A673 (cell line): ENCODE data around the gene BPIFA1. TPM values are rescaled to one million over a fixed set of nuclear protein-coding genes. Genes with fewer than 3 reads are reported as not detected.

ENCODE experiments used
- BruUV-seq: library from RNA; stranded (reverse); fragments of 400-500 nt; replicated peaks from 2 replicates; lab custom pipeline; 2021; lab: Mats Ljungman, UMichigan
- CTCF ChIA-PET: fragments of 300-600 bp; sonication (Branson Sonifier 250); formaldehyde crosslinking; loops from one replicate; lab custom pipeline; 2022; ENCODE audit warnings: antibody characterized with exemption; lab: Charles Lee
- POLR2A ChIA-PET: fragments of 300-600 bp; sonication (Branson Sonifier 250); formaldehyde crosslinking; loops from one replicate; lab custom pipeline; 2022; ENCODE audit warnings: antibody characterized with exemption; ENCODE audit not compliant: low non-redundant PET; lab: Charles Lee
- DNase-seq: peaks from one replicate; pipeline ENCODE4 v3.0.0-alpha.2; 2015; ENCODE audit warnings: low spot score
- H3K27ac ChIP-seq: fragments of 200-600 bp; sonication (generic); 2 replicates; pipeline ENCODE4 v1.5.1; 2016; ENCODE audit warnings: mixed run types, low read depth, mild to moderate bottlenecking, mixed read lengths, antibody characterized with exemption, low read length; ENCODE audit not compliant: poor library complexity, severe bottlenecking
- H3K27me3 ChIP-seq: fragments of 200-600 bp; sonication (generic); replicated peaks from 2 replicates; pipeline ENCODE4 v1.6.1; 2017; ENCODE audit warnings: mixed run types, low read depth, mild to moderate bottlenecking, mixed read lengths, antibody characterized with exemption, low read length; ENCODE audit not compliant: insufficient read depth, poor library complexity
- H3K36me3 ChIP-seq: fragments of 200-600 bp; sonication (generic); 2 replicates; pipeline ENCODE4 v1.6.1; 2016; ENCODE audit warnings: mixed run types, mild to moderate bottlenecking, mixed read lengths, antibody characterized with exemption, low read length; ENCODE audit not compliant: insufficient read depth, poor library complexity, severe bottlenecking
- H3K4me1 ChIP-seq: fragments of 200-600 bp; sonication (generic); 2 replicates; pipeline ENCODE4 v1.6.1; 2017; ENCODE audit warnings: mixed run types, mild to moderate bottlenecking, mixed read lengths, antibody characterized with exemption, low read length; ENCODE audit not compliant: insufficient read depth, poor library complexity, severe bottlenecking
- H3K4me3 ChIP-seq: fragments of 200-600 bp; sonication (generic); 2 replicates; pipeline ENCODE4 v1.5.1; 2016; ENCODE audit warnings: low read depth, mixed run types, mild to moderate bottlenecking, mixed read lengths, low read length; ENCODE audit not compliant: poor library complexity, severe bottlenecking
- H3K9me3 ChIP-seq: fragments of 200-600 bp; sonication (generic); 2 replicates; pipeline ENCODE4 v1.6.1; 2016; ENCODE audit warnings: mixed run types, low read depth, mild to moderate bottlenecking, mixed read lengths, antibody characterized with exemption, low read length; ENCODE audit not compliant: poor library complexity, severe bottlenecking
- CTCF ChIP-seq: fragments of 300-800, 200-600 bp; sonication (generic); conservative IDR thresholded peaks from 2 replicates; pipeline ENCODE4 v1.5.1; 2017; ENCODE audit warnings: low read depth, mild to moderate bottlenecking, antibody characterized with exemption, low read length, moderate library complexity, mixed read lengths
- EZH2 ChIP-seq: fragments of 200-600 bp; sonication (generic); IDR thresholded peaks from 2 replicates; pipeline ENCODE4 v1.6.1; 2017; ENCODE audit warnings: borderline replicate concordance, low read depth, mild to moderate bottlenecking, mixed read lengths, antibody characterized with exemption, low read length; ENCODE audit not compliant: poor library complexity, severe bottlenecking
- intact Hi-C: fragments of 100-400 bp; cut with micrococcal nuclease; formaldehyde crosslinking; loops from one replicate; pipeline ENCODE4 v1.10.0; 2022; ENCODE audit not compliant: unreplicated experiment
- total RNA-seq: library from RNA; stranded (reverse); gene quantifications from 2 replicates; pipeline ENCODE4 v1.2.3, GENCODE V29; 2021

BPIFA1 gene
- total RNA-seq, 1 experiment from 2014 or later: not detected

DNA sequence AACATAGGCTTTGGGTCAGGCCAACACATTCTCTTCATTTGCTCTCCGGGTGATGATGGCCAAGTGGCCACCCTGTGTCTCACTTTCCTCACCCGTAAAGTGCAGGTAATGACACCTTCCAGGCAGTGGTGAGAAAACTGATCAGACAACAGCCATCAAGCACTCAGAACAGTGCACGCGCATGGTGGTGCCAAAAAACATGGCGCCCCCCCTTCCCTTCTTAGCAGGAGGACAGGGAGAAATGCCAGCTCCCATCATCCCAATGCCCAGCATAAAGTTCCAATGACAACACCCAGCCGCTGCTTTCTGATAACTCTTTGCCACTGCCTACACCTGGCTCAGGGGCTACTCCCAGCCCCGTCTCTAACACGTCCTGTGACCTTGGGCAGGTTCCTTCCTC, 55.6 kb downstream of the BPIFA1 start:
- ChIA-PET POLR2A (no interaction called here), CTCF (no interaction called here)
- BruUV-seq: no TSS peak
- intact Hi-C loops: loop anchor here (10.0 kb wide), 1 partner anchor 197 kb away; no protein-coding TSS in a partner anchor
- H3K4me3 ChIP-seq: no peak overlapping the region
- no peak for TF ChIP-seq EZH2
- no peak for TF ChIP-seq CTCF
- no peaks in the 10 kb centered on the region for H3K36me3 ChIP-seq
- no peak for DNase-seq
- no peaks in the 10 kb centered on the region for H3K4me1 ChIP-seq
- no peak overlapping the region for H3K27ac ChIP-seq
- peaks cover 59% of the 10 kb centered on the region for H3K27me3 ChIP-seq
- no peaks in the 10 kb centered on the region for H3K9me3 ChIP-seq

GRCh38 chr20:33291830-33292355, 56.1 kb downstream of the BPIFA1 start:
- H3K4me1 ChIP-seq: no peaks in the 10 kb centered on the region
- peak; percentile 99 for TF ChIP-seq CTCF
- TF ChIP-seq EZH2: no peak
- intact Hi-C loops: loop anchor here (10.0 kb wide), 1 partner anchor 197 kb away; no protein-coding TSS in a partner anchor
- H3K27ac ChIP-seq: no peak overlapping the region
- no peaks in the 10 kb centered on the region for H3K36me3 ChIP-seq
- ChIA-PET CTCF (interaction anchor here (0.7 kb wide), 1 partner anchor 76 kb away, joined by 4 read pairs; no protein-coding TSS in a partner anchor), POLR2A (no interaction called here)
- H3K4me3 ChIP-seq: no peak overlapping the region
- peaks cover 59% of the 10 kb centered on the region for H3K27me3 ChIP-seq
- DNase-seq: peak; percentile 59
- BruUV-seq: no TSS peak
- H3K9me3 ChIP-seq: no peaks in the 10 kb centered on the region

Other genes starting within 250 kb of the BPIFA1 start
- not detected in 2 replicates for gene SUN5, start 231.6 kb upstream of the BPIFA1 start, total RNA-seq
- gene BPIFB2, start 228.3 kb upstream of the BPIFA1 start, total RNA-seq: not detected in 2 replicates
- not detected in 2 replicates for gene BPIFB6, start 204.3 kb upstream of the BPIFA1 start, total RNA-seq
- not detected in 2 replicates for gene BPIFB3, start 182.1 kb upstream of the BPIFA1 start, total RNA-seq
- not detected in 2 replicates for gene BPIFB4, start 156.4 kb upstream of the BPIFA1 start, total RNA-seq
- not detected in 2 replicates for gene BPIFA2, start 67.8 kb upstream of the BPIFA1 start, total RNA-seq
- not detected in 2 replicates for gene BPIFA3, start 18.6 kb upstream of the BPIFA1 start, total RNA-seq
- gene BPIFB1, start 47.2 kb downstream of the BPIFA1 start, total RNA-seq: not detected in 2 replicates
- 52.7 and 62.1 TPM in 2 replicates for gene CDK5RAP1, start 165.5 kb downstream of the BPIFA1 start, total RNA-seq
- 4.4 and 7.5 TPM in 2 replicates for gene SNTA1, start 207.8 kb downstream of the BPIFA1 start, total RNA-seq